K562 (cell line): ENCODE measurements around the gene CD52. TPM values are rescaled to one million over a fixed set of nuclear protein-coding genes. Genes with fewer than 3 reads are reported as not detected.

ENCODE experiments used
- ARID1B ChIP-seq: fragments of 450-650 bp; IDR thresholded peaks from 2 replicates; pipeline ENCODE4 v1.6.1; 2016; ENCODE audit warnings: antibody characterized with exemption, mild to moderate bottlenecking, inconsistent platforms
- BMI1 ChIP-seq: fragments of 150-350 bp; IDR thresholded peaks from 2 replicates; pipeline ENCODE4 v1.6.1; 2014; ENCODE audit warnings: low read length
- CBFA2T2 ChIP-seq: fragments of 450-650 bp; conservative IDR thresholded peaks from 2 replicates; pipeline ENCODE4 v1.6.1; 2017; ENCODE audit warnings: mild to moderate bottlenecking
- CBFA2T3 ChIP-seq: fragments of 450-650 bp; IDR thresholded peaks from 2 replicates; pipeline ENCODE4 v1.6.1; 2017
- CBX8 ChIP-seq: fragments of 200-600 bp; sonication (generic); IDR thresholded peaks from 2 replicates; pipeline ENCODE4 v1.6.1; 2012; ENCODE audit warnings: borderline replicate concordance, mixed run types, low read depth, mild to moderate bottlenecking, moderate library complexity, mixed read lengths, low read length, control low read depth, inconsistent platforms; ENCODE audit not compliant: poor library complexity, severe bottlenecking; ENCODE audit errors: extremely low read depth
- DPF2 ChIP-seq: fragments of 450-650 bp; IDR thresholded peaks from 2 replicates; pipeline ENCODE4 v1.6.1; 2016
- ESRRA ChIP-seq: fragments of 450-650 bp; IDR thresholded peaks from 2 replicates; pipeline ENCODE4 v1.6.1; 2014; ENCODE audit warnings: low read depth, mild to moderate bottlenecking, moderate library complexity, borderline replicate concordance
- FOSL1 ChIP-seq: fragments of 200-800 bp; sonication (Bioruptor generic); conservative IDR thresholded peaks from 2 replicates; pipeline ENCODE4 v1.6.1; 2016; ENCODE audit warnings: missing genetic modification characterization, missing compliant biosample characterization
- HNRNPLL ChIP-seq: fragments of 200-400 bp; formaldehyde crosslinking; IDR thresholded peaks from 2 replicates; pipeline ENCODE4 v1.6.1; 2017; ENCODE audit warnings: low read length, low read depth, mild to moderate bottlenecking; ENCODE audit not compliant: poor library complexity, severe bottlenecking
- TEAD4 ChIP-seq, 2 experiments: sonication (generic) in 1 of 2; formaldehyde crosslinking in 1 of 2; IDR thresholded peaks; 2 replicates each; pipeline versions ENCODE4 v1.6.1 to v1.8.0; 2012 to 2022; ENCODE audit warnings: borderline replicate concordance in 1 of 2, inconsistent platforms in 1 of 2, low read length in 1 of 2, mild to moderate bottlenecking in 1 of 2, missing genetic modification reagents in 1 of 2
- ZEB2 ChIP-seq: fragments of 450-650 bp; IDR thresholded peaks from 2 replicates; pipeline ENCODE4 v1.6.1; 2016
- ZNF232 ChIP-seq: sonication (generic); formaldehyde crosslinking; IDR thresholded peaks from 2 replicates; pipeline ENCODE4 v1.8.0; 2022; ENCODE audit warnings: mild to moderate bottlenecking, missing genetic modification reagents
- ZNF253 ChIP-seq: fragments of 250-450 bp; sonication (Bioruptor Pico); conservative IDR thresholded peaks from 2 replicates; pipeline ENCODE4 v1.6.1; 2021; ENCODE audit warnings: mild to moderate bottlenecking
- polyA plus RNA-seq, 8 experiments: library from polyadenylated mRNA; depleted of rRNA in 4 of 8; stranded (reverse) in 5 of 8; unstranded in 3 of 8; fragments of >200 nt; fragmentation: Nextera tagmentation in 2 of 8; fragmentation: Illumina TruSeq in 1 of 8; extraction: Ambion mirVana in 2 of 8; extraction: Trizol in 1 of 8; gene quantifications; 2 replicates each; pipeline versions ENCODE4 v1.2.1 to v1.2.3, GENCODE V29; 2011 to 2014; ENCODE audit warnings: inconsistent platforms in 1 of 8, missing spikeins in 1 of 8
- total RNA-seq, 7 experiments: library from RNA; depleted of rRNA in 6 of 7; stranded (reverse); fragments of >200 nt in 6 of 7; fragmentation: Illumina TruSeq in 2 of 7; extraction: Trizol in 2 of 7; gene quantifications; 2 replicates each; pipeline versions ENCODE4 v1.2.1 to v1.2.3, GENCODE V29; 2011 to 2021; ENCODE audit warnings: low replicate concordance in 1 of 7
- TF ChIP-seq, protein P1 (sequence below): fragments of 450-650 bp; IDR thresholded peaks from 2 replicates; pipeline ENCODE4 v1.6.1; 2017; ENCODE audit warnings: mild to moderate bottlenecking, moderate library complexity
- TF ChIP-seq, protein P2 (sequence below), 2 experiments: fragments of 450-650 bp; IDR thresholded peaks; 2 replicates each; pipeline ENCODE4 v1.6.1; 2016; ENCODE audit warnings: mild to moderate bottlenecking in 2 of 2, borderline replicate concordance in 1 of 2, low read depth in 1 of 2, moderate library complexity in 1 of 2
- TF ChIP-seq, protein P3 (sequence below): fragments of 450-650 bp; conservative IDR thresholded peaks from 2 replicates; pipeline ENCODE4 v1.6.1; 2016; ENCODE audit warnings: missing genetic modification characterization, low read depth, mild to moderate bottlenecking, missing compliant biosample characterization, moderate library complexity

The CD52 gene
- total and polyA plus RNA-seq, 9 of the 15 experiments (the other 6 are each of a cell fraction or from before 2014, with no cell fraction given), result 34.9 to 488 (median 173) TPM

DNA sequence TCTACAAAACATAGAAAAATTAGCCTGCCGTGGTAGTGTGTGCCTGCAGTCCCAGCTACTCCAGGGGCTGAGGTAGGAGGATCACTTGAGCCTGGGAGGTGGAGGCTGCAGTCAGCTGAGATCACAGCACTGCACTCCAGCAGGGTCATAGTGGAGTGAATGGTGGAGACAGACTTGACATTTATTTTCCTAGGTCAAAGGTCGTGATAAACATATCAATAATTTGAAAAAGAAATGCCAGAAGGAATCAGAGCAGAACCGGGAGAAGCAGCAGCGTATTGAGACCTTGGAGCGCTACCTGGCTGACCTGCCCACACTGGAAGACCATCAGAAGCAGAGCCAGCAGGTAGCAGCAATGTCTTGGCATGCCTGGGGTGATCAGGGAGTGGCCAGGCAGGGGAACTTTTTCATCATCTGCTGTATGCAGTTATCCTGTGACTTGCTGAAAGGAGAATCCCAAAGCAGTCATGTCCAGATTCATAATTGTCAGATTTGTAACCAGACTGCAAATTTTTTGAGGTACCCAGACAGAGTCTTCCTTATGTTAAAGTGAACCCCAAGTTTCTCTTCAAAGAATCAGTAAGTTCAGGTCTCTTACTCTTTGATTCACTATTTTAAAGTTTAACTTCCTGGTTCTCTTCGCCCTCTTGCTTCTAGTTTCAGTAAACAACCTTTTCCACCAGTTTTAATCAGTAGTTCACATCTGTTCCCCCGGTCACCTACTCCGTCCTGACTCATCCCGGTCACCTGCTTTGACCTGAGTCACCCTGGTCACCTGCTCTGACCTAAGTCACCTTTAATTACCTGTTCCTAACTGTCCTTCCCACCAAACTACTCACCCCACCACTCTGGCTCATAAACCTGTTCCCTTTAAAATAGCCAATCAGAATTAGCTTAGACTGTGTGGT lies 49.2 kb upstream of the CD52 start (continued):
- TF ChIP-seq ESRRA (peak; percentile 18; the same call in 1 of the 2 replicates), CBFA2T3 (no peak), FOSL1 (tag) (peak; percentile 55), CBFA2T2 (peak; percentile 21; the same call in 1 of the 2 replicates), ZNF253 (CRISPR knock-in tag) (no peak), TEAD4 (IDR thresholded peaks at IDR 0.05; ENCODE audit: low read length) (no peak), TEAD4 (CRISPR knock-in tag; IDR thresholded peaks at IDR 0.05; ENCODE audit: borderline replicate concordance) (0 out of 2 replicates have a peak, but pooled peaks have one; percentile 23), ZNF232 (CRISPR knock-in tag) (peak; percentile 55; the same call in 1 of the 2 replicates), BMI1 (no peak), ZEB2 (peak; percentile 94), ARID1B (peak; percentile 69), HNRNPLL (no peak), DPF2 (peak; percentile 47; the same call in 1 of the 2 replicates), CBX8 (no peak)
- TF ChIP-seq, protein P1, sequence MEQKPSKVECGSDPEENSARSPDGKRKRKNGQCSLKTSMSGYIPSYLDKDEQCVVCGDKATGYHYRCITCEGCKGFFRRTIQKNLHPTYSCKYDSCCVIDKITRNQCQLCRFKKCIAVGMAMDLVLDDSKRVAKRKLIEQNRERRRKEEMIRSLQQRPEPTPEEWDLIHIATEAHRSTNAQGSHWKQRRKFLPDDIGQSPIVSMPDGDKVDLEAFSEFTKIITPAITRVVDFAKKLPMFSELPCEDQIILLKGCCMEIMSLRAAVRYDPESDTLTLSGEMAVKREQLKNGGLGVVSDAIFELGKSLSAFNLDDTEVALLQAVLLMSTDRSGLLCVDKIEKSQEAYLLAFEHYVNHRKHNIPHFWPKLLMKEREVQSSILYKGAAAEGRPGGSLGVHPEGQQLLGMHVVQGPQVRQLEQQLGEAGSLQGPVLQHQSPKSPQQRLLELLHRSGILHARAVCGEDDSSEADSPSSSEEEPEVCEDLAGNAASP, result 0 out of 2 replicates have a peak, but pooled peaks have one; percentile 33
- TF ChIP-seq, protein P2, sequence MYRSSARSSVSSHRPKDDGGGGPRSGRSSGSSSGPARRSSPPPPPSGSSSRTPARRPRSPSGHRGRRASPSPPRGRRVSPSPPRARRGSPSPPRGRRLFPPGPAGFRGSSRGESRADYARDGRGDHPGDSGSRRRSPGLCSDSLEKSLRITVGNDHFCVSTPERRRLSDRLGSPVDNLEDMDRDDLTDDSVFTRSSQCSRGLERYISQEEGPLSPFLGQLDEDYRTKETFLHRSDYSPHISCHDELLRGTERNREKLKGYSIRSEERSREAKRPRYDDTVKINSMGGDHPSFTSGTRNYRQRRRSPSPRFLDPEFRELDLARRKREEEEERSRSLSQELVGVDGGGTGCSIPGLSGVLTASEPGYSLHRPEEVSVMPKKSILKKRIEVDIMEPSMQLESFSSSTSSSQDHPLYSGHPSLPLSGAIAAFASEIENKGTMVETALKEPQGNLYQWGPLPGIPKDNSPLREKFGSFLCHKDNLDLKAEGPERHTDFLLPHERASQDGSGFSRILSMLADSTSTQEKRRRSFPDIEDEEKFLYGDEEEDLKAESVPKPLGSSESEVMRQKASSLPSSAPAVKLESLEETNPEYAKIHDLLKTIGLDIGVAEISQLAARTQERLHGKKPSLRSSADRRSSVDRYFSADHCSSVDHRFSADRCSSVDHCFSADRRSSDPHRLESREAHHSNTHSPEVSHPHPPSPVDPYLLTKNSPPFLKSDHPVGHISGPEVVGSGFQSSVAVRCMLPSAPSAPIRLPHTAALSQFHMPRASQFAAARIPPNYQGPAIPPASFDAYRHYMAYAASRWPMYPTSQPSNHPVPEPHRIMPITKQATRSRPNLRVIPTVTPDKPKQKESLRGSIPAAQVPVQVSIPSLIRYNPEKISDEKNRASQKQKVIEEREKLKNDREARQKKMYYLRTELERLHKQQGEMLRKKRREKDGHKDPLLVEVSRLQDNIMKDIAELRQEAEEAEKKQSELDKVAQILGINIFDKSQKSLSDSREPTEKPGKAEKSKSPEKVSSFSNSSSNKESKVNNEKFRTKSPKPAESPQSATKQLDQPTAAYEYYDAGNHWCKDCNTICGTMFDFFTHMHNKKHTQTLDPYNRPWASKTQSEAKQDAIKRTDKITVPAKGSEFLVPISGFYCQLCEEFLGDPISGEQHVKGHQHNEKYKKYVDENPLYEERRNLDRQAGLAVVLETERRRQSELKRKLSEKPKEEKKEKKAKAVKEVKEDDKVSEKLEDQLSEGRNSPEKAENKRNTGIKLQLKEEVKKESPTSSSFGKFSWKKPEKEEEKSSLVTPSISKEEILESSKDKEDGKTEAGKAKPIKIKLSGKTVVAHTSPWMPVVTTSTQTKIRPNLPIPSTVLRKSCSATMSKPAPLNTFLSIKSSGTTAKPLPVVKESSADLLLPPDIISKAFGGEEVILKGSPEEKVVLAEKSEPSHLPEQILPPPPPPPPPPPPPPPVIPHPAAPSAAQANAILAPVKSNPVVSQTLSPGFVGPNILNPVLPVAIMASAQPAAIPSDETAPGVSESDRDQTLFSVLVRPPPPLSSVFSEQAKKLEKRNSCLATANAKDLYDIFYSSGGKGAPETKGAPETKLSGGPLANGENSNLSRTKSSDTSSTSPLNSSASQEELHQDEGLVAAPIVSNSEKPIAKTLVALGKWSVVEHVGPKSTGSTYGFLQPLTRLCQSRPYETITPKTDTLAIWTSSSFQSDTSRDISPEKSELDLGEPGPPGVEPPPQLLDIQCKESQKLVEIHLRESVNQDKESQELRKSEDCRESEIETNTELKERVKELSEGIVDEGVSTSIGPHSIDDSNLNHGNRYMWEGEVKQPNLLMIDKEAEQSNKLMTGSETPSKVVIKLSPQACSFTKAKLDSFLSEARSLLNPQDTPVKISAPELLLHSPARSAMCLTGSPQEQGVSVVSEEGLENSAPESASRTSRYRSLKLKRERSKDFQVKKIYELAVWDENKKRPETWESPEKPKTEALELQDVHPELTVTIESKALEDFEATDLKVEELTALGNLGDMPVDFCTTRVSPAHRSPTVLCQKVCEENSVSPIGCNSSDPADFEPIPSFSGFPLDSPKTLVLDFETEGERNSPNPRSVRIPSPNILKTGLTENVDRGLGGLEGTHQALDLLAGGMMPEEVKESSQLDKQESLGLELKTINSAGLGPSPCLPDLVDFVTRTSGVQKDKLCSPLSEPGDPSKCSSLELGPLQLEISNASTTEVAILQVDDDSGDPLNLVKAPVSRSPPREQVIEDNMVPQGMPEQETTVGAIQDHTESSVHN (IDR thresholded peaks at IDR 0.05; ENCODE audit: borderline replicate concordance in 1 of 2, low read depth in 1 of 2), result peak in 1 of 2 experiments; percentile 36; a peak in 1 of 4 replicates
- TF ChIP-seq, protein P3, sequence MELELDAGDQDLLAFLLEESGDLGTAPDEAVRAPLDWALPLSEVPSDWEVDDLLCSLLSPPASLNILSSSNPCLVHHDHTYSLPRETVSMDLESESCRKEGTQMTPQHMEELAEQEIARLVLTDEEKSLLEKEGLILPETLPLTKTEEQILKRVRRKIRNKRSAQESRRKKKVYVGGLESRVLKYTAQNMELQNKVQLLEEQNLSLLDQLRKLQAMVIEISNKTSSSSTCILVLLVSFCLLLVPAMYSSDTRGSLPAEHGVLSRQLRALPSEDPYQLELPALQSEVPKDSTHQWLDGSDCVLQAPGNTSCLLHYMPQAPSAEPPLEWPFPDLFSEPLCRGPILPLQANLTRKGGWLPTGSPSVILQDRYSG (tag), result no peak
